CD4-positive, alpha-beta T cell treated with Interleukin-4 for 4 hours (primary cell): Measurements from ENCODE around the gene RALGAPB.

Experiments used
- DNase-seq: peaks from one replicate; pipeline ENCODE4 v3.0.0-alpha.2; 2020

RALGAPB gene

DNA sequence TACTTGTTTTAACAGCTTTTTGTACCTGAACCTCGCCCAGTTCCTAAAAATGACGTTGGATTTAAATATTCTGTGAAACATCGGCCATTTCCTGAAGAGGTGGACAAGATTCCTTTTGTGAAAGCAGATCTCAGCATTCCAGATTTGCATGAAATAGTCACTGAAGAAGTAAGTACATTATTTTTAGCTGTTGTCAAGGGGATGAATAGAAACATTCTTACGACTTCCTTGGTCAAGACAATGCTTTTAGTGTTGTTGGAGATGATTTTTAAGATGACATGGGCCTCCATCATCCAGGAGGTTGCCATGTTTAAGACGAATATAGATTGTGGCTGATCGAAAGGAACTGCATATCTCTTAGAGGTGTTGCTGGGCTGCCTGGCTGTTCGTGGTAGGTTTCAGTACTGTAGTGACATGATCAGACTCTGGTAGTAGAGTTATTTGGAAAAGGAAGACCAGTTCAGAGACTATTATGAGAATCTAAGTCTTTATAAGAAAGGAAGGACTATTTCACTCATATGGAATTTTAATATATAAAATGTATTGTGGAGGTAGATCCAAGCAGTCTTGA, 78.5 kb downstream of the RALGAPB start:
- no peak for DNase-seq

DNA sequence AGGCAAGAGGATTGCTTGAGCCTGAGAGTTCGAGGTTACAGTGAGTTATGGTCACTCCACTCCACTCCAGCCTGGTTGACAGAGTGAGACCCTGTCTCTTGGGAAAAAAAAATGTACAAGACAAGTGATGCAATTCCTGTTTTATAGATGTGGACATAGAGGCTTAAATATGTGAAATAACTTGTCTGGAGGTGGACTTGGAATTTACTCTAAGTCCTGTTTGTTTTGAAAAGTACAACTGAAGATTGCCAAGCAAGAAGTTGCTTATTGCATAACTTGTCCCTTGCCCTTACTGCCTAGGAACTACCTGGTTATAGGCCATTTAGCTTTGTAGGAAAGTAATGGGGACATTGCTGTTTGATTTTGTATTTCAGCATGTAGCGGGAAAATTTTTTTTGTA, 82.3 kb downstream of the RALGAPB start:
- DNase-seq: no peak

DNA sequence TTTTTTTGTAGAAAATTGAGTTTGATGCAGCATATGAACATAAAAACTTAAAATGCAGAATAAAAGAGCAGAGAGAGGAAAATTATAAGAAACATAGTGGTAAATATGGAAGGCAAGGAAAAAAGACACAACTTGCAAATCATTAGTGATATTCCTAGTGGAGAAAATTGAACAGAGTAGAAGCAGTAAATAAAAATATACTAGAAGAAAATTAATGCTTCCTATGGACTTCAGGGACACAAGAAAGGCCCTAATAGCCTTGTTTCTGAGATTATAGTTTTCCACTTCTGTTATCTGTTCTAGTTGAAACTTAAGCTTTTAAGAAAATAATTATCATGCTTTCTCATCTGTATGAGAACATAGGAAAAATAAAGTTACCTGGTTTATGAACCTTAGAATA, 82.8 kb downstream of the RALGAPB start:
- no peak for DNase-seq

DNA sequence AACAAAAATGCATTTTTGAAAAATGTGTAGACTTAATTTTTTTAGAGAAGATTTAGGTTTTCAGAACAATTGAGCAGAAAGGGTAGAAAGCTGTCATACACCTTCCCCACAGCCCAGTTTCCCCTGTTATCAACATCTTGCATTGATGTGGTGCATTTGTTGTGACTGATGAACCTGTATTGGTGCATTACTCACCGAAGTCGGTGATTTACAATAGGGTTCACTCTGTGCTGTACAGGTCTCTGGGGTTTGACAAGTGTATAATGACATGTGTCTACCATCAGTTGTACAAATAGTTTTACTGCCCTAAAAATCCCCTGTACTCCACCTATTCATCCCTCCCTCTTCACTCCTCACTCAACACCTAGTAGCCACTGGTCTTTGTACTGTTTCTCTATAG, 84.5 kb downstream of the RALGAPB start:
- DNase-seq: no peak

DNA sequence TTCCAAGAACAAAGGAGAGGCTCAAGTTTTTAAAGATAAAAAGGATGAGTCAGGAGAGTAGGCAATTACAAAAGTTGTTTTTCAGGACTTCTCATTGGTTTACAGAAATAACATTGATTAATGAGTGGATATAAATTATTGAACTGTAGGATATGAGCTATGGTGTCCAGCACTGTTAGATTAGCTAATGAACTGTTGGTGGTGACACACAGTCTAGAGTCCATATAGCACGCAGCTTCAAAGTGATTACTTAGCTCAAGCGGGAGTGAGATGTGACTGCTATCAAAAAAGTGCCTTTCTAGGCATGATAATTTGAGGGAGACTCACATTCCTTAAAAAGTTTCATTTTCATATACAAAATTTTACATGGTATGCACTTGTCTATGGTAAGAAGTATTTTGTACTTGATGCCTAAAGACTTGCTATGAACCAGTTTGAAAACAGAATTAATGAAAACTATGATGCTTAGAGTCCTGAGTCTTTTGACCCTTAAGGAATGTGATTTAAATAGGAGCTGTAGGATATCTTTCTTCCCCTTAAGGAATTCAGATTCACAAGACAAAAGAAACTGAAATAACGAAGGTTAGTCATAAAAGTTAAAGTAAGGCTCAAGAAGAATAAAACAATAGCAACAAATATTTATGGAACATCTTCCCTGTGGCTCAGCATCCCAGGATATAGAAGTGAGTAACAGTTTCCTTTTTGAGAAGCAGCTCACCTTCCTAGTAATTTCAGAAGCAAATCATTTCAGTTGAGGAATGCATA, 86.1 kb downstream of the RALGAPB start:
- no peak for DNase-seq

DNA sequence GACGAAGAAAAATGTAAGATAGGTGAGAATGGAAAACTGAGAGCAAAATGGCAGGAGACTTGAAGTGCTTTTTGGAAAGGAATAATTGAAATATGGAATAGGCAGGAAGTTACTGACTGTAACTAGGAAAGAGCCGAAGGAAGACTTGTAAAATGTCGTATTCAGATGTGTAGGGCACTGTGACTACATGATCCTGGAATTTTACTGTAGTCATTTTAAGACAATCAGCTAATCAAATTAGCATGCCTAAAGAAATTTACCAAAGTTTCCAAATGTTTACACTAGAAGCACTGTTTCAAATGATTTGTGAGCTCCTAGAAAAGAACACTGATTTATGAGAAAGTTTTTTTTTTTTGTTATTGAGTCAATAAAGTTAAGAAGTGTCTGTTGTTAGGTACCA, 87.1 kb downstream of the RALGAPB start:
- DNase-seq: no peak

DNA sequence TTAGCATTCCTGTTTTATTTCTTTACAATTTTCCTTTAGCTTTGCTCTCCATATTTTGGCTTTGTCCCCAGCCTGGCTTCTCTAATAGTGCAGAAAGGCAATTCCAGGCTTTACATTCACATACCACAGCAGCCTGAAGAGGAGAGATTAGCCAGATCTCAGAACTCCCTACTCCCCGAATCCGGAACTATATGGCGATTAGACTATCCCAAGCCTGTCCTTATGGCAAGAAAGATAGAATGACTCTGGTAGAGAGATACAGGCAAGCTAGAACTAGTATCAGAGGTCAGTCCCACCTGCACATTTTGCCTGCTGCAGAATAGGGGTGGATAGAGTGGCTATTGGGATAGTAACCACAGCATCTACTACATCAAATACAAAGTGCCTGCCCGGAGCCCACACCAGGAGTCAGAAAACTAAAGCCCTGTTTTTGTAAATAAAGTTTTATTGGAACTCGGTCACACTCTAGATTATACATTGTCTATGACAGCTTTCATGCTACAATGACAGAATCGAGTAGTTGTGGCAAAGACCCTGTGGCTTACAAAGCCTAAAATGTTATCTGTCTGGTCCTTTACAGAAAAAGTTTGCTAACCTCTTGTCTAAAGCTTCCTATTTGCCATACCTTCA, 91.3 kb downstream of the RALGAPB start:
- no peak for DNase-seq

DNA sequence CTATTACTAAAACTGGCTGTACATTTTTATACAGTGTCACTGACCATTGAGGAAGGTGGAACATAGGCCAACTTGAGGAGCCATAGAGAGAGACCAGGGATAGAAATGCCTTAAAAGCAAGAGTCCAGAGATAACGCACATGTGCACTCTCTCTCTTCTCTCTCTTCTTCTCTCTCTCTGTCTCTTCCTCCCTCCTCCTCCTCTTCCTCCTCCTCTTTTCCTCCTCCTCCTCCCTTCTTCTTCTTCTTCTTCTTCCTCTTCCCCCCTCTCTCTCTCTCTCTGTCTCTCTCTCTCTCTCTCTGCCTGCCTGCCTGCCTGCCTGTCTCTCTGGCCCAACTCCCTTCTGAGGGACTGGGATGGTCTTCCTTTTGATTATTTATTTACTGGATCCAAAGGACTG, 92.0 kb downstream of the RALGAPB start:
- DNase-seq: no peak

DNA sequence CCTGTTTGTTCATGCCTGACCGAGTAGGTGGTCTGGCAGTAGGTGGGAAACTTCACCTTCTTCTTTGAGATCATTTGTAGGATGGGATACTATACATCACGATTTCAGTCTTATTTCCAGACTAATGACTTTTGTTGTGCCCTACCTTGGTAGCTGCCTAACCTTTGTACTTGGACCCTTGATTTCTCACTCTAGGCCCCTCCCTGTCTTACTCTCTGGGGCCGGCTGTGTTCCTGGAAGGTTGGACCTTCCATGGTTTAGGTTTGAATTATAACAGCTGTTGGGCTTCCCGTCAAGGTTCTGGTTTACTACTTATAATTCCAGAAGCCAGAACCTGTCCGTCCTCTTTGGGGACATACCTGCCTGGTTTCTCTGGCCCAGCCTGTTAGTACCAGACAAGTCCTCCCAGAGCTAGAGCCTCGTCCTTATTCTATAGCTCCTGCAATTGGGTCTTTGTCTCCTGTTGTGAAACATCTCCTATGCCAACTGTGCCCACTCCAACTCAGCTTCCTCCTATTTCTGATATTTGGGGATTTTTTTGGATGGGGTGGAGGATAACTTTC, 93.5 kb downstream of the RALGAPB start:
- DNase-seq: no peak

DNA sequence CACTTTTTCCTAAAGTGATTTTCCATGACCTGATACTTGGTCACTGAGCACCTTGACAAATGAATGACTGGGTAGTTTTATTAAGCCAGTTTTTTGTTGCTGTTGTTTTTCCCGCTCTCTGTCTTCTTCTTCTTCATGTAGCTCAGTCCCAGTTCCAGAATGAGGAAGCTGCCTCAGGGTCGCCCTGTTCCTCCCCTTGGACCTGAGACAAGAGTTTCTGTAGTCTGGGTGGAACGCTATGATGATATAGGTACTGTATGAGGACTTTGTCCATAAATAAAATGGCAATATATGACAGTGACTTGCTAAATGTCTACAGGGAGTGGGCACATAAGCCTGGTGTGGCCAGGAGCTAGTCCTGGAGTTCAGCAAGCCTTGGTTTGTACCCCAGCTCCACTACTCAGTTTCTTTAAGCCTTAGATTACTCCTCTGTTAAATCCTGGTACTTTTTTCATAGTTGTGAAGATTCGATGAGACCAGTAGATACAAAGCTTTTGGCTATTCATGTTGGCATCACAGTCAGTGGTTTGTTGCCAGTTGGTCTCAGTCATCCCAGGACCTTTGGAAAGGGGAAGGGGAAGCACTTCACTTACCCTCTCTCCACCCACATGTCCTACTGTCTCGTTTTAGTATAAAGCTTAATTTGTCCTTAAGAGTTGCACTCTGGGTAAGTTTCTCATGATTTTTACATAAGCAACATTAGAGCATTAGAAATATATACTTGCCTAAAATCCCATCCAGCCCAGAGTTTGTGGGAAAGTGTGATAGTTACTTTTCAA, 97.3 kb downstream of the RALGAPB start:
- DNase-seq: no peak

DNA sequence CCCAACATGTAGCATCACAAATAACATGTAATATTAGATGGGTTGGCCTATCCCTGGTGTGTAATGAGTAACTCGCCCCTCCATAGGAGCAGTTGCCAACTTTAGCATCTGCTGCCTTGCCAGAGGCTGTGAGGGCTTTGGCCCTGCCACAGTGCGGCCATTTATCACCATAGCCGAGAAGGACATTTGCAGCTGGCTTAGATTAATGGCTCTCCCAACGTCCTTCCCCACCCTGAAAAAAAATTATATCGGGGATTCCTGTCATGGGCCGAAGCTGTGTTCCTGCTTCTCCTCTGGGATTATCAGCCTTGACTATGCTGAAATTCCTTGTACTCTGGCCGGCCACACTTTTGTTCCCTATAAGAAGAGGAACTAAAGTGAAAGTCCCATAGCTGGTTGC, 100.8 kb downstream of the RALGAPB start:
- no peak for DNase-seq

DNA sequence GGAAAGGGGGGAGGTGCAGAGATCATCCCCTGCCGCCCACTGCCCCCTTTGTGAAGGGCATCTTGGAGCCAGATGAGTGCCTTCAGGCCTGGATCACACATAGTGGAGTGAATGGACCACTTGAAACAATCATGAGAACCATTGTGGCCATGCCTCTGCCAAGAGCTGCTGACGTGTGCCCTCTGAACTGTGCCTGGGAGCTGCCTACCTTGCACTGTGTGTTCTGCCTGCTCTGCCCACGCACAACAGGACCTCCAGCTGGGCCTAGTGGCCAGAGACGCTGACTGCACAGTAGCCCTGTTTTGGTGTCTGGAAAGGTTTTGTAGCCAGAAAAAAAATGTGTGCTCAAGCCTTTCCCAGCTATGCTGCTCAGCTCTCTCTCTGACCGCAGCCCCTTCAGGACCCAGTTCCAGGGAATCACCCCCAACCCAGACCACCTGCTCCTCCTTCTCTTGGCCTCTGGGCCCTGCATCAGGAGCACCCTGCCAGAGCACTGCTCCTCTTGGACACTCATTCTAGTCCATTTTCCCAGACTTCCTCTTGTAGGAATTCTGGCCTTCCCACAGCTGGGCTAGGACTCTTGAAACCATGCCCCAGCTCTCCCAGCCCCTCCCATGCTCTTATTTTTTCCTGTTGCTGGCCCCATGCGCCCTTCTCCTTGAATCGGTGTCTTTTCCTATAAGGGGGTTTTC, 106.7 kb downstream of the RALGAPB start:
- no peak for DNase-seq

DNA sequence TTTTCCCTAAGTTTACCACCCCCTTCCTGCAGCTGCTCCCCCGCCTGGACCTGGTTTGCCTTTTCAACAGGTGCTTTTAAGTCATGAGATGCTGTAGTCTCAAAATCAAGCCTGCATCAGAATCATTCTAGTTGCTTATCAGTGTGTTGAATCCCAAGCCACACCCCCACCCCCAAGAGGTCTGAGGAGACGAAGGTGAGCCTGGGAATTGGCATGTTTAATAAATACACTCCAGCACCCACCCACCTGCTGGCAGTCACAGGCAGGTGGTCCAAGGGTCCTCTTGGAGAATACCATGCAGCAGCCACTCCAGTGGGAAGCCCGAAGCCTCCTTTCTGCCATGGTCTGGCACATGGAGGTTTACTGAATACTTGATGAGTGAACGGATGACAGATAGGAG, 107.3 kb downstream of the RALGAPB start:
- no peak for DNase-seq

DNA sequence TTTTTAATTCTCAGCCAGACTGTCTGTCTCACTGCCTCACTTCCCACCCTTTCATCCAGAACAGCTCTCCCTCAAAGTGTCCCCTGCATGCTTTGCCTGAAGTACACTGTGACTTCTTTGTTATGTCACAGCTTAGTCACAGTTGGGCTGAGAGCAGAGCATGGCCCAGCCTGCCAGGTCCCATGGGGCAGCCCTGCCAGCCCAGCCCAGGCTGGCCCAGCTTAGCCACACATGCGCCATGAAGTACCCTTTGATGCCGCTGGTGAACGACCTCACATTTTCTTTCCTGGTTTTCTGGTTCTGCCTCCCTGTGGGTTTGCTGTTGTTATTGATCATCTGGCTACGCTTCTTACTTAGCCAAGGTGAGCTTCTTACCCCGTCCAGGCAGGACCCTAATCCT, 108.4 kb downstream of the RALGAPB start, which contains the start of gene ADIG:
TSS of gene ADIG (plus strand) at position 185 of the 400 bp plus-strand sequence. CDS start at position 239, 54 bp downstream.
- DNase-seq: no peak

DNA sequence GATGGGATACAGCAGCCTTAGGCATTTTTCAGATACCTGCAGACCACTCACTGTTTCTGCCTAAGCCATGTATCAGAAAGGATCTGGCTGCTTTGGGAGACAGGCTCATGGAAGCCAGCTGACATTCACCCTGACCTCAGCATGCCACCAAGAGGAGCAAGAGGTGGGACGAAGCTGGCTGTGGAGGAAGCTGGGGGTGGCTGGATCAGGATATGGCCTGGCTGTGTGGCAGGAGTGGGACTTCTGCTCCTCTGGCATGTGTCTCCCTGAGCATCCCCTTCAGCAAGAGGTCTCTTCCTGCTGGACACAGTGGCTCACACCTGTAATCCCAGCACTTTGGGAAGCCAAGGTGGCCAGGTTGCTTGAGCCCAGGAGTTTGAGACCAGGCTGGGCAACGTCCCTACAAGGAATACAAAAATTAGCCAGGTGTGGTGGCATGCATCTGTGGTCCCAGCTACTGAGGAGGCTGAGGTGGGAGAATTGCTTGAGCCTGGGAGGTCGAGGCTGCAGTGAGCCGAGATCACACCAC, 109.3 kb downstream of the RALGAPB start:
- DNase-seq: no peak

DNA sequence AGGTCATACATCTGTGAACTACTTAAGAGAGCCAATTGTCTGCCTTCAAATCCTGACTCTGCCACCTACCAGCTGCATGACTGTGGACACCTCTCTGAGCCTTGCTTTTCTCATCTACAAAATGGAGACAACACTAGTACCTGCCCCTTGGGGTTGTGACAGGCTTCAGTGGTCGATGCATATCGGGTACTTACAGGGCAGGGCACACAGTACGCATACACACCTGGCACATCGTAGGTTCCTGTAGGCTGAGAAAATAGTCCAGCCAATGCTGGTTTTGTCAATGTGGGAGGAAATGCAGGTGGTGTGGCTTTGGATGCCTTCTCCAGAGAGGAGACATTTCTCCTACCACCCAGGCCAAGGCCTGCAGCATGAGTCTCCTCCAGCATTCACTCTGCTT, 110.7 kb downstream of the RALGAPB start:
- no peak for DNase-seq

DNA sequence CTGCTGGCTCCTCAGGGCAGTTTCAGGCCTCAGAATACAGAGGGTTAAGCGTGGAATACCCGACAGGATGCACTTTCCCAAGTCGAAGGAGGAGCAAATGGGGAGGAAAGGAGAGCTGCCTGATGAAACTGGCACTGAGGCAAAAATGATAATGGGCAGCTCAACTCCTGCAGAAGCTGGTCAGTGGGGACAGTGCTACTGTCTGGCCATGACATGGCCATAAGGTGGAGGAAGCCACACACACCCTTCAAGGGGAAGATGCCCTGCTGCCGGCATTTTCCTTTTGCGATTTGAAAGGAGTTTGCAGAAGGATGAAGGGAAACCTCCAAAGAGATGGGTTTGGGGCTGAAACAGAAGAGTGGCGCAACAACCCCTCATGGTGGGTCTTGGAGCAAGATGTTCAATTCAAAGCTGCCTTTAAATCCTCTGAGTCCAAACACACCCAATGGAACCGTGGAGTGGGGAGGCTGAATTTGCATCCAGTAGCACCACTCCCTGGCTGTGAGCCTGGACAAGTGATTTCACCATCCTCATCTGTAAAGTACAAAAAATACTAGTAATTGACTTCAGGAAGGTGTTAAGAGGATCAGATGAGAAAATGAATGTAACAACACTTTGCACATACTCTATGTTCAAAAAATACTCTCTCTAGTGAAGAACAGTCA, 111.6 kb downstream of the RALGAPB start:
- DNase-seq: no peak

DNA sequence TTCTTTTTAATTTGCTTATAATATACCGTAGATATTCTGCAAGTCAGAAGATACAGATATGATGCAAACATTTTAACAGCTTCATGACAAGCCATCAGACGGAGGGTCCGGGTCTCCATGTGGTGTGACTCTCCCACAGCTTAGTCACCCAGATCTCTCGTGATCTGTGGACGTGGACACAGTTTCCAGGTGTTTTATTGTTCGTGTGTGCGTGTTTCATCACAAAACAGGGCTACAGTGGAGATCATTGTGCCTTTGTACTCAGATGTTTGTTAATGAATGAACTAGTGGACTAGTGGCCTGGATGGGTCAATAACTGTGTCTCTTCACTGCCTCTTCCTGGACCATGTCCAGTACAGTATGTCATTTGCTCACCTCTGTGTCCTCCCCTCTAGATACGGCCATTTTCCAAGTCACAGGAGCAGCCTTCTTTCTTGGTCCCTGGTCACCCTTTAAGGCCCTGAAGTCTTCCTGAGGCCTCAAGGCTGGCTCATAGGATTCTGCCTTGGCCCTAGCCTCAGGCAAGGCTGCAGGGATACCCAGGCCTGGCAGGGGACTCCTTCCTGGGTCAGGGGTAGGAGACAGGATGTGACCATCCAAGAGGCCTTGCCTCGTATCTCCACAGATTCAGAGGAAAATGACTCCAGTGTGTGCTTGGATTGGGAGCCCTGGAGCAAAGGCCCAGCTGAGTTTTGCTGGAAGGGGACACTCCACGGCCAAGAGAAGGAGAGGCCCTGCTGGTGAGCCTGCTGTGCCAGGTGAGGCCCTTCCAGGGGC, 112.9 kb downstream of the RALGAPB start:
- no peak for DNase-seq

DNA sequence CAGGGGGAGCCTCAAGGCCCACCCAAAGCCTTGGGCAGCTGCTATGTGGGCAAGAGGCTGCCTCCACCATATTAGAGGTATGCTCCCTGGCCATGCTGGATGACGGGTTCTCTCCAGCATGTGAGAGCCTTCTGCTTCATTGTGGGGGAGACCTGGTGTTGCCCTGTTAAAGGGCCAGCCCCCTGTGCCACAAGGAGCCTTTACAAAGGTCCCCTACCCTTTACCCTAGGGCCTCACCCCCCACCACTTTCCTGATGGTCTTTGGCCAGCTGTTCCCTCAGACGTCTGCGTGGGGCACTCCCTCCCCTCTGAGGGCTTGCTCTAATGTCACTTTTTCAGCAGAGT, 113.5 kb downstream of the RALGAPB start:
- no peak for DNase-seq

DNA sequence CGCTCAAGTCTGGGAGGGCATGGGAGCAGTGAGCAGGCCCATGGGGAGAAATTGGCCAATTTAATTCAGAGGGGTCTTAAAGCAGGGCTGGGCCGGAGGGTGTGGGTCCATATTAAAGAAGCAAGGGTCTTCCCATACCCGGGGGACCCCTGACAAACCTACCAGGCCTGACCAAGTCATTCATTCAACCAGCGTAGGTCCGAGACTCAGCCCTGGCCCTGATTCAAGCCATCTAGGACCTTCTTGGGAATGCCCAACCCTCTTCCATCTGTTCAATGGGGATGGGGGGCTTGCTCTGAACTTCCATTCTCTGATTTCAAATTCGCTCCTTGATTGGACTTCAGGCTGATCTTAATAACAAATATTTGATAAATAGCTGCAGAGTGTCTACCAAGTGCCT, 115.7 kb downstream of the RALGAPB start:
- DNase-seq: no peak

DNA sequence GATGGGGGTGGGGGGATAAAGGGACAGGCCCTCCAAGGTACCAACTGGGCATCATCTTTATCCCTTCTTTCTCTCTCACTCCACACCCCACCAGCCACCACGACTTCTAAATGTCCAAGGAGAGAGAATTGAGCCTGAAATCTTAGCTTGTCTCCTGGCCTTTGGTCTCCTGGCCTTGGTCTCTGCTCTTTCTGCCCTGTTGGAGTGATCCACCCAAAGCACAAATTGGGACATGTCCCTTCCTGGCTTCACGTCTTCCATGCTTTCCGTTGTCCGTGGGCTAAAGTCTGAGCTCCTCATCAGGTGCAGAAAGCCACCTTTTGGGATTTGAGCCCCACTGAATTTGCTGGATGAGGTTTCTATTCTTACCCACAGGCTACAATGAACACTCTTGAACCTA, 116.7 kb downstream of the RALGAPB start:
- DNase-seq: no peak
